ENCODE data around the gene CASQ2.

Gene CASQ2

GRCh38 chr1:115655916-115656315, 112.6 kb downstream of the CASQ2 start:
- no peak for DNase-seq

- DNase-seq: no peak
Observed at GRCh38 chr1:115655306-115655663, 113.2 kb downstream of the CASQ2 start.

- no peak for DNase-seq
Observed at GRCh38 chr1:115654663-115655305, 113.7 kb downstream of the CASQ2 start.

GRCh38 chr1:115654125-115654524, 114.4 kb downstream of the CASQ2 start:
- no peak for DNase-seq

- no peak for DNase-seq
Observed at GRCh38 chr1:115652236-115652788, 116.2 kb downstream of the CASQ2 start.

- no peak for DNase-seq
Observed at GRCh38 chr1:115651391-115651790, 117.1 kb downstream of the CASQ2 start.

GRCh38 chr1:115650961-115651360, 117.6 kb downstream of the CASQ2 start:
- DNase-seq: no peak
